GM18907 (cell line): ENCODE results near the gene CAPN11.

Experiments used
- ATAC-seq: cut with Tn5 transposase; IDR thresholded peaks from one replicate; pipeline ENCODE4 v1.9.1; 2021; ENCODE audit warnings: mild to moderate bottlenecking, moderate library complexity; ENCODE audit not compliant: unreplicated experiment

CAPN11 gene

DNA sequence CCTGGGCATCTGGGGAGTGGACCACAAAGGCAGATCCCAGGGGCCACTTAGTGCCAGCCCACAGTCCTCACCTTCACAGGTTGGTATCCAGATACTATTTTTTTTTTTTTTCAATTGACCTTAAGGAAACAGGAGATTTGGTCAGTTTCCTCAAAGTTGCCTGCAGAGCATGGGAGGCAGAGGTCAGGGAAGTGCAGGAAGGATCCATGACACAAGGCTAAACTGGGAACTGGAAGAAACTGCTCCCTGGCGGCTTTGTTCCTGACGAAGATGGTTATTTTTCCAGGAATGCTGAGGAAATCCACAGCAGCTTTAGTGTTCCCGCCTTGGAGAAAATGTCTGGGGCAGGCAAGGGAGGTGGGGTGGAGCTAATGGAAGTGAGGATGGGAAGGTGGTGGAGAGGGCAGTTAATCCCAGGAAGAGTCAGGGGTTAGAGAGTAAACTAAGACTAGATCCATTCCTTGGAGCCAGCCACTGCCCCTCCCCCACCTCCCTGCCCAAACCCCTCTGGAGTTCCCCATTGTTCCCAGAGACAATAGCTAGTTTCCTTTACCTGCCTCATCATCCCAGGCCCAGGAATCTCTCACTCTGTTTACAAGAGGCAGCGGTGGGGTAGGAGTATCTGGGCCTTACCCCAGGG is 43.8 kb downstream of the CAPN11 start:
- no peak for ATAC-seq

DNA sequence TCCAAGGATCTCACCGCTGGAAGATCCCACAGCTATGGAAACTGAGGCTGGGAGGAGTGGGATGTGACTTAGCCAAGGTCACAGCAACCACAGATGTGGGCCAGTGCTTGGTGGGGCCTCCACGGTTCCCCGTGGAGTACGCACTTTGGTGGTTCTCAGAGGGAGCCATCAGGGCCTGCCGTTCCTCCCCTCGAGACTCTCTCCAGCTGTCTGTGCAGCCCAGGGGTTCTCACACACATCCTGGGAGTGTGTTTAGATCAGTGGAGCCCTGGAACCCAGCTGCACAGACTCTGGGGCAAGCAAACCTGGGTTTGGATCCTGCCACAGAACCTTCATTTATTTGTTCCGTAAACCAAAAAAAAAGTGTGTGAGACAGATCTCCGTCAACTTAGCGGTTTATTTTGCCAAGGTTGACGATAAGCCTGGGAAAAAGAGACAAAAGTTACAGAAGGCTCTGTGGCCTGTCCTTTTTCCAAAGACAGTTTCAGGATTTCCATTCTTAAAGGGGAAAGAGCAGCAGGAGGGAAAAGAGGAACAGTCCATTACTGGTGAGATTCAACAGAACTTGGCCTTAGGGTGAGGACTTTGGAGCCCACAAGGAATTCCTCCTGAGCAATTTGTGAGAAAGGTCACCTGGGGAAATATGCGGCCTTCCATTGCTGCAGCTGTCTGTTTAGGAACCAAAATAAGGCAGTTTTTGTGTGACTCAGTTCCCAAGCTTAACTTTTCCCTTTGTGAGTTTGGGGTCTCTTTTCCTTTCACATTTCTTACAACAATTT is 44.5 kb downstream of the CAPN11 start:
- no peak for ATAC-seq

DNA sequence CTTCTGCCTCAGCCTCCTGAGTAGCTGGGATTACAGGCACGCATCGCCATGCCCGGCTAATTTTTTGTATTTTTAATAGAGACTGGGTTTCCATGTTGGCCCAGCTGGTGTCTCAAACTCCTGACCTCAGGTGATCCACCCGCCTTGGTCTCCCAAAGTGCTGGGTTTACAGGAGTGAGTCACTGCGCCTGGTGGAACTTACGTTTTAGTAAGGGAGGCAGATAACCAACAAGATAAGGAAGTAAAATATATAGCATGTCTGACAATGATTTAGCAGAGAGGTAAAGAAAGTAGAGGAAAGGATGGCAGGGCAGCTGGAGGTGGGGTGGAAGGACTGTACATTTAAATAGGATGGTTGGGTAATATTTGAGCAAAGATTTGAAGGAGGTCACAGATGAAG is 45.3 kb downstream of the CAPN11 start:
- ATAC-seq: no peak

DNA sequence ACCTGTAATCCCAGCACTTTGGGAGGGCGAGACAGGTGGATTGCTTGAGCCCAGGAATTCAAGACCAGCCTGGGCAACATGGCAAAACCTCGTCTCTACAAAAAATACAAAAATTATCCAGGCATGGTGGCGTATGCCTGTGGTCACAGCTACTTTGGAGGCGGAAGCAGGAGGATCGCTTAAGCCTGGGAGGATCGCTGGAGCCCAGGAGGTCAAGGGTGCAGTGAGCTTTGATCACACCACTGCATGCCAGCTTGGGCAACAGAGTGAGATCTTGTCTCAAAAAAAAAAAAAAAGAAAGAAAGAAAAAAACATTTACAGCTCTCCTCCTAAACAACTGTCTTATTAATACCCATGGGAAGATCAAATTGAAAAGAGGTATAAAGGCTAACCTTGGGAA is 49.3 kb downstream of the CAPN11 start:
- no peak for ATAC-seq

DNA sequence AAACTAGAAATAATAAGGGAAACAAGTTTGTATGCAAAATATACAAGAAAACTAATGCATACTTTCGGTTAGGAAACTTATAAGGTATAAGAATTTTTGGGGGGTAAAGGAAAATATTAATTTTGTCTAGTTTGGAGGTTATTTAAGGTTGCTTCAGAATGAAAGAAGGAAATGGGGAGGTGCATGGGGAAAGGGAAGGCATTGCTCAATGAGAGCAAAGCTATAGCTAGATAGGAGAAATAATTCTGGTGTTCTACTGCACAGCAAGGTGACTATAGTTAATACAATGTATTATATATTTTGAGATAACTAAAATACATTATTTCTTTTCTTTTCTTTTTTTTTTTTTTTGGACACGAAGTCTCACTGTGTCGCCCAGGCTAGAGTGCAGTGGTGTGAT is 52.7 kb downstream of the CAPN11 start:
- ATAC-seq: no peak

DNA sequence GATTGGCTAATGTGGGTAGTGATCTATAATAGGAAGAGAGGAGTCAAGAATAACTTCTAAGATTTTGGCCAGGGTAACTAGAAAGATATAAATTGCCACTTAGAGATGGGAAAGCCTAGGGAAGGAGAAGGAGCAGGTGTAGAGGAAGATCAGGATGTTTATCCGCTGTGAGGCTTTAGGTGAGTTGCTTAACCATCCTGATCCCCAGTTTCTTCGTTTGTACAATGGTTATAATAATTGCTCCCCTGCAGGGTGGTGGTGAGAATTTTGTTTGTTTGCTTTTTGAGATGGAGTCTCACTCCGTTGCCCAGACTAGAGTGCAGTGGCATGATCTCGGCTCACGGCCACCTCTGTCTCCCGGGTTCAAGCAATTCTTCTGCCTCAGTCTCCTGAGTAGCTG is 55.7 kb downstream of the CAPN11 start:
- no peak for ATAC-seq

DNA sequence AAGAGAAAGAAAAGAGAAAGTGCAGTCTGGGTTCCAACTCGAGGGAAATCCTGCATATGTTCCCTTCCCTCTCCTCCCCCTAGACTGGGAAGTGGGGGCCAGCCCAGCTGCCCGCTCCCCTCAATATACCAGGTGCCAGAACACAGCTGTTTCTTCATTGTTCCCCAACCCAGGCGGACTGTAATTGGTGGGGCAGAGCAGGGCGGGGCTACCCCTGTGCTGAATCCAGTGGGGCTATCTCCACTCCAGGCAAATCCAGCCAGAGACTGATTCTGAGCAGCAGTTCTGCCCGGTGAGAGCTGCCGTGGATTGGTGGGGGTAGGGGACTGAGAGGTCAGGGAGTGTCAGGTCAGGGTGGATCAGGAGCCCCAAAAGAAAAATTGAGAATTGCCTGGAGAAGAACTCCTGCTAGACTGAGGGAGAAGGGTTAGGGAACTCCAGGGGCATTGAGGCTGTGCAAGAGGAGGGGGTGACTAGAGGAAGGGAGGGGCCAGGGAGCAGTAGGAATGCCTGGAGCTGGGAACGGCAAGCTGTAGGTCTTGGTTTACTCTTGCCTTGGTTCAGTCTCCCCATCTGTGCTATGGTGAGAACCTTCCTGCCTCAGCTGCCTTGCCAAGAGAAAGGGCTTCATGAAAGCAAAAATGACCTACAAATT is 58.2 kb downstream of the CAPN11 start, which contains the start of gene MYMX:
TSS of gene MYMX (plus strand) at position 250 of the 655 bp plus-strand sequence. CDS start 546 bp downstream, outside the sequence.
- no peak for ATAC-seq

DNA sequence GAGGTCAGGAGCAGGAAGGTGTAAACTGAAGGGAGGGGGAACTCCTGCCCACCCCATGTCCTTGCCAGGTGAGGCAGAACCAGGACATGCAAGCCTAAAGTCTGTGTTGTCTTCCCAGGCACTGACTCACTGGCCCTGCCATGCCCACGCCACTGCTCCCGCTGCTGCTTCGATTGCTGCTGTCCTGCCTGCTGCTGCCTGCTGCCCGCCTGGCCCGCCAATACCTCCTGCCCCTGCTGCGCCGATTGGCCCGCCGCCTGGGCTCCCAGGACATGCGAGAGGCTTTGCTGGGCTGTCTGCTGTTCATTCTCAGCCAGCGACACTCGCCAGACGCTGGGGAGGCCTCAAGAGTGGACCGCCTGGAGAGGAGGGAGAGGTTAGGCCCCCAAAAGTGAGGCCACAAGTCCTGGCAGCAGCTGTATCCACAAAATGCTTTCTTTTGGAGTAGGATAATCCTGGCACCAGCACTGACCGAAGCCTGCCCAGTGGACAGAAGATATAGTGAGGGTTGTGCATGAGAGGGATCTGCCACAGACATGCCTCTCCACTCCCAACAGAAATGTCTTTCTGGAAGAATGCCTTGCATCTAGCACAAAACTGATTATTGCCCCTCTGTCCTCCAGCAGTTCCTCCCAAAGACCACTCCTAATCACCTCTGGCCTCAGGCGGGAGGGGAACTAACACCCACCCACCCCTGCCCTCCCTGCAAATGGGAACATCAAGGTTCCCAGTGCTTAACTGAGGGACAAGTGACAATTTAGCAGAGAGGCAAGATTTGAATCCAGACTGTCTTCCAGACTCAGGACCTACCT is 58.9 kb downstream of the CAPN11 start:
- no peak for ATAC-seq

DNA sequence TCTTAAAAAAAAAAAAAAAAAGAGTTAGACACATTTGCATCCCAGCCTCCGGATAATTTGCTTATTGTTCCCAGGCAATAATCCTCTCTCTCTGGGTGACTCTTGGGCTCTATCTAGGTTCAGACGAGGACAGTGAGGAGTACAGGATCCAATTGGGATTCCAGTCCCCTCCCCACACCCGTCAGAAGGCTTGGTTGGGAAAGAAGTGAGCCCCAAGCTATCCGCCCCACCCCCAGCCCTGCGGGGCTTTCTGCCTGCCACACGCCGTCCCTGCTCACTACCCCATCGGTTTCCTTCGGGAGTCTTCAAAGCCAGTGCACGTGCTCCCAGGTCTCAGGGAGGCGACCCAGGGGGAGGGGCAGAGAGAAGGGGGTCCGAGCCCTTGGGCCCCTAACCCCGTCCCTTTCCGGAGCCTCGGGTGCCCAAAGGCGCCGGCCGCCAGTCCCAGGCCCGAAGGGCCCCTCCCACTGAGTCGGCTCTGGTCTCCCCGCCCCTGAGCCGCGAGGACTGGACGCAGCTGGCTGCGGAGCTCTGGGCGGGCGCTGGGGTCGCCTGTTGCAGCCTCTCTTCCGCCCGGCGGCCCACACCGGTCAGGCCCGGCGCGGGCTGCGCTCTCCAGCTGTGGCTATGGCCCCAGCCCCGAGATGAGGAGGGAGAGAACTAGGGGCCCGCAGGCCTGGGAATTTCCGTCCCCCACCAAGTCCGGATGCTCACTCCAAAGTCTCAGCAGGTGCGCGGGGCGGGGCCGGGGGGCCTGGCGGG is 60.6 kb downstream of the CAPN11 start:
- ATAC-seq: peak; percentile 54

DNA sequence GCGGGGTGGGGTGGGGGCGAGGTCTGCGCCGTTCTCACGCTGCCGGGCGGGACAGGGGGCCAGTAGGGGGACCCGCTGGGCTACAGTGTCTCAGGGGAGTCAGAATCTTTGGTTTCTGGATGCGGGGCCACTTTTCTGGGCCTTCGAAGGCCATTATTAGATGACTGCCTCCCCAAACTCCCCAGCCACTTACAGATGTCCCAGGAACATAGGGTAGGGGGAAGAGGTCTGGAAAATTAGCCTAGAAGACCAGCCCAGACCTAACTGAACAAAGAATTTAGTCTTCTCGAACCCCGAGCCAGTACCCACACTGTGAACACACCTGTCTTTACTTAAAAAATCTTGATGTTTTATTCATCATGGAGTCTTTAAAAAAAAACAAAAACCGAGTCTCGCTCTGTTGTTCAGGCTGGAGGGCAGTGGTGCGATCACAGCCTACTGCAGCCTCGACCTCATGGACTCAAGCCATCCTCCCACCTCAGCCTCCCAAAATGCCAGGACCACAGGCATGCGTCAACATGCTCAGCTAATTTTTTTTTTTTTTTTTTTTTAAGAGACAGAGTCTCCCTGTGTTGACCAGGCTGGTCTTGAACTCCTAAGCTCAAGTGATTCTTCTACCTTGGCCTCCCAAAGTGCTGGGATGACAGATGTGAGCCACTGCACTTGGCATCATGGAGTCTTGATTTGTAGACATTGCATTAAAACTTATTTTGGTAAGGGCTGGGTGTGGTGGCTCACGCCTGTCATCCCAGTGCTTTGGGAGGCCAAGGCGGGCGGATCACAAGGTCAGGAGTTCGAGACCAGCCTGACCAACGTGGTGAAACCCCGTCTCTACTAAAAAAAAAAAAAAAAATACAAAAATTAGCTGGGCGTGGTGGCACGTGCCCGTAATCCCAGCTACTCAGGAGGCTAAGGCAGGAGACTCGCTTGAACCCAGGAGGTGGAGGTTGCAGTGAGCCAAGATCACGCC is 61.5 kb downstream of the CAPN11 start:
- ATAC-seq: no peak

DNA sequence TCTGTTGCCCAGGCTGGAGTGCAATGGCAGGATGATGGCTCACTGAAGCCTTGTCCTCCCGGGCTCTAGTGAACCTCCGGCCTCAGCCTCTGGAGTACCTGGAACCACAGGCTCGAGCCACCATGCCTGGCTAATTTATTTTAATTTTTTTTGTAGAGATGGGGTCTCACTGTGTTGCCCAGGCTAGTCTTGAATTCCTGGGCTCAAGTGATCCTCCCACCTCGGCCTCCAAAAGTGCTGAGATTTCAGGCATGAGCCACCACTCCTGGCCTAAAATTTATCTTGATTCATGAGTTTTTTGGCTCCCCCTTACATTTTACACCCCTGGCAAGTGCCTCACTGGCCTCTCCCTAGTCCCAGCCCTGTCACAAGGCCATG is 62.3 kb downstream of the CAPN11 start:
- ATAC-seq: no peak

DNA sequence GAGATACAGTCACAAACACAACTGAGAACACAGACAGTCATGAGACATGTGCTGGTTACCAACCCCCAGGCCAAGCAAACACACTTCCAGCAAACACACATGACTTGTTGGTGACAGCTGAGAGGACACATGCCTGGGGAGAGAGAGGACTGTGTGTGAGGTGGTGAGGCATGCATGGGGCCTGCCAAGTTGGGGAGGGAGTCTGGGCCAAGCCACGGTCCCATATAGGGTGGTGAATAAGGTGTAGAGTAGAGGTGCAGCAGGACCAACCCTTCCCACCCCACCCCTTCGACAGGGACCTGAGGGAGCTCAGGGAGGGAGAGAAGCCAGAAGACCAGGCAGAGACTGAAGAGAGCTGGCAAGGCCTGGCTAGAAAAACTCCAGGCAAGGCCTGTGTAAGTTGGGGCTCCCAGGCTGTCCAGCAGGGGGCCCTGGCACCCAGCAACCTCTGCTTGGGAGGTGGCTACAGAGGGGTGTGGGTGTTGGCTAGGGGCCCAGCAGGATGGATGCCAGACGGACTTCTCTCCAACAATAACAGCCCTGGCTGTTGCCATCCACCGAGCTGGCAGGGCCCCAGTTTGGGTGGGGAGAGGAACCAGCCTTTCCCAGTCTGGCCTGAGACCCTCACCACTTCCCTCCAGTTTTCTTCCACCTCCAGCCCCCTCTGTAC is 62.8 kb downstream of the CAPN11 start:
- no peak for ATAC-seq

DNA sequence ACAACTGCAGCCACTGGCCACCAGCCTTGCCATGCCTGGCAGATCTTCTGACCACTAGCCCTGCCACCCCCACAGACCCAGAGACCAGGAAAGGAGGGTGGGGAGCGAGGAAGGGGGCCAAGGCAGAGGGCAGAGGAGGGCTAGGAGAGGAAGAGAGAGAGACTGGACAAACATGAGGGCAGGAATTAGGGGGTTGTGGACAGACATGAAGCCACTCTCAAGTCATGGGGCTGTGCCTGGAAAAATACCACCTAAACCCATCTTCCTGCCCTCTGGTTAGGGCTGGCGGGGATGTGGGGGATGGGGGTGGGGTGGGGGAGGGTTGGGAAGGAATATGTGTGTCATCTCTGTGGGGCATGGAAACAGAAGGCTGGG is 63.3 kb downstream of the CAPN11 start:
- ATAC-seq: no peak

DNA sequence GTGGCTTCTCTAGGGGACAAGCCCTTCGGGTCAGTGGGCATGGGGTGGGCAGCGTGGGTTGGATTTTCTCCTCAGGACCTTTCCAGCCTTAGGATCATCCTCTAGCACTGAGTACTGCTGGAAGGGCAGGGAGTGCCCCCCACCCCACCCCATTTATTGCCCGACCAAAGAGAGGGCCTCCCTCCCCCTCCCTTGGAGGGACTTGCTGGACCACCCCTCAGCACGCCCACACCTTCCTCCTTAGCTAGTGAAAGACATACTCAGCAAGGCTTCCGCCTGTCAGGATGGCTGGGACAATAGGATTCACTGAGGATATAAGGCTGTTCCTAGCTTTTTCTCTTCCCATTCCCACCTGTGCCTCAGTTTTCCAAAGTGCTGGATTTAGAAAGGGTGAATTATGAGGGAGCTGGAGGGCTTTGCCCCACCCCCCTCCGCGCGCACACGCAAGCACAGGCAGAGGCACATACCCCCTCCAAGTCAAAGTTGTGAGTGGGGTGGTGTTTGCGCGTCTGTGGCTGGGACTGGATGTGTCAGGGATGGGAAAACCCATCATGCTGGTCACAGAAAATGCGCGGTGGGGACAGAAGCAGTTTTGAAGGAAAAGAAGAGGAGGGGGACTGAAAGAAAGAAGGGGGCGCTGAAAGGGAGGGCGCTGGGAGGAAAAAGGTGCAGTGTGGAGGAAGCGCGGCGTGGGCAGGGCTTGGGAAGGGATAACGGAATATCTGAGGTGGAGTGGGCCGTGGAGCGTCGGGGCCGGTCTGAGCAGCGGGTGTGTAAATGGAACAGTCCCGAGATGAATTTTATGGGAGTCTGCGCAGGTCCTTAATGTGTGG is 64.1 kb downstream of the CAPN11 start:
- ATAC-seq: no peak

DNA sequence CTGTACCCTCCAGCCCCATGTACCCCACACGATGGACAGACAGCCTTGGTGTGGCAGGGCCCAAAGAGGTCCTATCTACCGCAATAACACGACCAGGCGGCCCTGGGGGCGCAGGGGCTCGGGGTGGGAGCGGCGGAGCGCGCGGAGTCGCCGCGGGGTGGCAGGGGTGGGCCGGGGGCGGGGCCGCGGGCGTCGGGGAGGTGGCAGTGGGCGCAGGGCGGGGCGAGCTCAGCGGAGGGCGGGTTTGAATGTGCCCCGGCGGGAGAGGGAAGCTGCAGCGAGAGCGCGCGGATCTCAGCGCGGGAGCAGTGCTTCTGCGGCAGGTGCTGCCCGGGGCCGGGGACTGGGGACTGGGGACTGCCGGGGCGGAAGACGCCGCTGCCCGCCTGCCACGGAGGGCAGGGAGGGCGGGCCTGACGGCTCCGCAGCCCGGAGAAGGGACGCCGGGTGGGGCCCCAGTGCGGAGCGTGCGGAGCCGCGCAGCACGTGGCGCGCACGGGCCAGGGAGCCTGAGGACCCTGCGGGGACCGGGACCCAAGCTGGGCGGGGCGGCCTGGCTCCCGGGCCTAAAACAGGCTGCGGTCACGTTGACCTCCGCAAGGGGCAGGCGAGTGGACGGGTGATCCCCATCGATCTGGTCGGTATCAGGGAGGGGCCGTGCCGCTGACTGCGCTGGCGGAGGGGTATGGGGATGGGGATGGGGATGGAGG is 64.9 kb downstream of the CAPN11 start, which contains the start of gene SLC29A1:
TSS of gene SLC29A1 (plus strand) at position 277 of the 710 bp plus-strand sequence. CDS start 3,719 bp downstream, outside the sequence.
- ATAC-seq: peak; percentile 46

DNA sequence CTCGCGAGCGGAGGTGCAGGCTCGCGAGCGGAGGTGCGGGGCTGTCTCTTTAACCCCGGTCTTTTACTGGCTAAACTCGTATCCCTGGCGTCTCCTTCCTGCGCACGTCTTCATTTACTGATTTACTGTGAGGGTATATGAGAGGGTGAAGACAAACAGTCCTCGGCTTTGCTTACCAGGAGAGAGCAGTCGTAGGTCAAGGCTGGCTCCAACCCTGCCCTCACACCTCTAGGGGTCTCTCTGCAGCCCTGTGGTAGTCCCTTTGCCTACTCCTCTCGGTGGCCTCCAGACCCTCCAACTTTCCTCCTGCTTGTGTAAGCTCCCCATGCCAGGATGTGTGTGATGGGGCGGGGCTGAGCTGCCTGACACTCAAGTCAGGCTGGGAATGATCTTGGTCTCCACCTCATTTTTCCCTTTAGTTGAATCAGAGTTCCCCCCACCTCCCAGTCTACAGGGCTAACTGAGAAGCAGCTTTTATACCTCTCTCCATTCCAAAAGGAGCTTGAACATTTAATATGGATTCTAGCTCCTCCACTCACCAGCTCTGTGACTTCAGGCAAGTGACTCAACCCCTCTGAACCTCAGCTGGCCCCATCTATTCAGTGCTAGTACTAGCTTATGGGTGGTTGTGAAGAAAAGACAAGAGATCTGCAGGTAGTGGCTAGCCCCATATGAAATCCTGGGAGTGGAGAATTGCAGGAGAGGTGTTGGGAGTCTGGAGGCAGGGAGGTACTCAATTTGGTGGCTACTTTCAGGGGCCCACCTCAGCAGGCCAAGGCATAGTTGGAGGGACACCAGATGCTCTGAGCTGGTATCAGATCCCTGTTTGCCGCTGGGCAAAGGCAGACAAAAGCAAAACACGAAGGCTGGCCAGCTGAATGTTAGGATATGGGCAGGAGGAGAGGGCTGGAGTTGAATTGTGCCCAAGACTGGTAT is 65.7 kb downstream of the CAPN11 start:
- ATAC-seq: no peak
